ENCODE results near the gene ARHGEF5.
"Not testable (repeated sequence)": the region's sequence is repeated elsewhere in the genome, so short reads cannot be mapped to it uniquely, and the experiment has no call there.

Gene ARHGEF5

DNA sequence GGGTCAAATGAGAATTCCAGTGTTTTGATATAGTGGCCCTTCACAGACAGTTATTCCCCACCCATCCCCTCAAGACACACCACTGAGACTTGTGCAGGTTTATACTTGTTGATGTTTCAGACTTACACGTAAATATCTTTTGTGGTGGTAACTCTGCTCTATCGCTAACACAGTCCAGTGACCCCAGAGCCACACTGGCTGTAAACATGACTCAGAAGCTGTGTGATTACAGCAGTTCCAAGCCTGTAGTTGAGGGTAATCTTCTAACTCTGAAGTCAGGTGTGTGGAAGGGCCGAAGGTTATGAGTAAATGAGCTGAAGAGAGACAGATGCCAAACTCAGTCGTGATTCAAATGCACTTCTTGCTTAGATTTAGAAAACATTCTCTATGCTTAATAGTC lies 28.9 kb downstream of the ARHGEF5 start:
- DNase-seq (ENCODE audit: low read depth in 2 of 2): no peak

DNA sequence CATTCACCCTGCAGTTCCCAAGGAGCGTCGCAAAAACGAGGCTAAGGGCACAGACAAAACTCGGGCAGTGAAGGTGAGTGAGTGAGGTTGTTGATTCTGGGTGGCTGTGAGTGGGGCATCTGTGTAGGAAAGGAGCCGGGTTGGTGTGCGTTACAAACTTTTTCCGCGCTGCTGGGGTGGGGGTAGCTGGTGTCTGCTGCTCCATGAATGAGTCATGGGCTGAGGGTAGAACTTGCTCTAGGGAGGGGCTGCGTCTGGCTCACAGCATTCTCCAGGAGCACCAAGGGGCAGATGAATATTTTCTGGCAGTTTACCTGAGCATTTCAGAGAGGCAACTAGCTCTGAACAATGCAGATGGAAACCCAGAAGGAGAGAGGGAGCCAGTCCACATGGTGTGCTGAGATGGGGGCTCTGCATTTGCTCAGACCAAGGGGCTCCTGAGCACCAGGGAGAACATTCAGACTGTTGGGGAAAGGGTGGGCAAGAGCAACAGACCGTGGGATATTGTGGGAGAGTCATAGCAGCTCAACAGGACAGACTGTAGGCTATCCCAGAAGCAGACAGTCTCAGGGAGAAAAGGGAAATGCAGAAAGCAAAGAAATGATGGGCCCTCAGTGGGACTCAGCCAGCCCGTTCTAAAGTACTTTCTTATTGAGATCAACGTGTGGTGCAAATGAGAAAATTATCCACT lies 29.5 kb downstream of the ARHGEF5 start:
- peak; percentile 32 to 34 for DNase-seq (ENCODE audit: low read depth in 2 of 2)

DNA sequence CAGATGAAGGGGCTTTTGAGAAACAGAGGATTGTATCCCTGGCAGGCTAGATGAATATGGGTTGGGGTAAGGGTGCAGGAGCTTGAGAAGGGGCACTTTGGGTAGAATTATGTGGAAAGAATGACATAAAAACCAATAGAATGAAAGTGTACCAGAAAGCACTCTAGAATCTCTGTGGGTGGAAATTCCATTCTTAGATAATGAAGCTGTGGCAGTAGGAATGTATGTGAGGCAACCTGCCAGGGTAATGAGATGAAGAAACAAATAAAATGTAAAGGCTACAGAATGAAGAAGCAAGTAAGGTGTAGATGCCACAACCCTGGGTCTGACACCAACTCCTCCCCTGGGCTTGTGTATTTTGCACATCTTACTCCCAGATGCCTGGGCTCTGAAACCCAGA lies 31.5 kb downstream of the ARHGEF5 start:
- DNase-seq (ENCODE audit: low read depth in 2 of 2): no peak

DNA sequence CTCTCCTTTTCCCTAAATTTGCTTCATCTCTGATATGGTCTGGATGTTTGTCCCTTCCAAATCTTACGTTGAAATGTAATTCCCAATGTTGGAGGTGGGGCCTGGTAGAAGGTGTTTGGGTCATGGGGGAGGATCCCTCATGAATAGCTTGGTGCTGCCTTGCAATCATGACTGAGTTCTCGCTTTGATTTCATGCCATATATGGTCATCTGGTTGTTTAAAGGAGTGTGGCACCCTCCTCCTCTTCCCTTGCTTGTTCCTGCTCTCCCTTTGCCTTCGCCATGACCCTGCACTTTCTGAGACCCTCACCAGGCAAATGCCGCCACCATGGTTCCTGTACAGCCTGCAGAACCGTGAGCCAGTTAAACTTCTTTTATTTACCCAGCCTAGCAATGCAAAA lies 33.7 kb downstream of the ARHGEF5 start:
- no peak for DNase-seq (ENCODE audit: low read depth in 2 of 2)

GRCh38 chr7:144390481-144390880 lies 35.3 kb downstream of the ARHGEF5 start:
- DNase-seq (ENCODE audit: low read depth in 2 of 2): no peak

- no peak for DNase-seq (ENCODE audit: low read depth in 2 of 2)
Measured at GRCh38 chr7:144391014-144391413, 35.8 kb downstream of the ARHGEF5 start.

DNA sequence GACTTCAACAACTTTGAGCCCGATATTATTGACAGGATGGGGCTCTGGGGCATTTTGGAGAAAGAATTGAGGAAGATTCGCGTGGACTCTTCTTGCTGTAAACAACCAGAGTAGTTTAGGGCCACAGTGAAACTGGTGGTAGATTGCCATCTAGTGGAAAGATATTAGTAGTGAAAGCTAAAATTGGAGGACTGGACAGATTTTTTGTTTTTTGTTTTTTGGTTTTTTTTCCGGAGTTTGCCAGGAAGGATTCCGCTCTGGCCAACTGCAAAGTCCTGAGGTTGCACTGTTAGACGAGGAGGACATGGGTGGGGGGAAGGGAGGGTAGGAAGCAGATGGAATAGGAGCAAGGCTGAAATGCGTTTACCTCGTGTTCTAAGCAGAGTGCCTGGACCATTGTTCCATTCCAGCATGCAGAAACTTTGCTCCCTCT lies 36.6 kb downstream of the ARHGEF5 start:
- no peak for DNase-seq (ENCODE audit: low read depth in 2 of 2)

GRCh38 chr7:144397086-144397485 lies 41.9 kb downstream of the ARHGEF5 start:
- no peak for DNase-seq (ENCODE audit: low read depth in 2 of 2)

GRCh38 chr7:144398291-144398690 lies 43.1 kb downstream of the ARHGEF5 start:
- no peak for DNase-seq (ENCODE audit: low read depth in 2 of 2)

- DNase-seq (ENCODE audit: low read depth in 2 of 2): no peak
Measured at GRCh38 chr7:144398911-144399310, 43.7 kb downstream of the ARHGEF5 start.

DNA sequence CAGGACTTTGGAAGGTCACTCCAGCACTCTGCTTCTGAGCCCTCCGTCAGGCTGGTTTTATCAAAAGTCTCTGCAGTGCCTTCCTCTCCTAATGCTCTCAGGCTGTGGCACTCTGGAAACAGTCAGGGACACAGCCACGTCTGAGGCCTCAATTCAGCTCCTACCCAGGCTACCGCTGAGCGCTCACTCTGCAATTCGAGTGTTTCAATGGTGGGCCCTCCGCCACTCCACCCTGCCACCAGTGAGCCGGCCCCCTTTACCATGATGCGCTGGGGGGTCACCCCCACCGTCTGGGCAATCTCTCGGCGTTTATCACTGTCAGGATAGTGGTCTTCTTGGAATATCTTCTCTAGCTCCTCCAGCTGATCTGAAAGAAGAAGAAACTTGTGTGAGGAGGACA lies 44.7 kb downstream of the ARHGEF5 start:
- no peak for DNase-seq (ENCODE audit: low read depth in 2 of 2)

- no peak for DNase-seq (ENCODE audit: low read depth in 2 of 2)
Measured at GRCh38 chr7:144401490-144401889, 46.3 kb downstream of the ARHGEF5 start.

GRCh38 chr7:144403102-144403501 lies 47.9 kb downstream of the ARHGEF5 start:
- DNase-seq (ENCODE audit: low read depth in 2 of 2): no peak

DNA sequence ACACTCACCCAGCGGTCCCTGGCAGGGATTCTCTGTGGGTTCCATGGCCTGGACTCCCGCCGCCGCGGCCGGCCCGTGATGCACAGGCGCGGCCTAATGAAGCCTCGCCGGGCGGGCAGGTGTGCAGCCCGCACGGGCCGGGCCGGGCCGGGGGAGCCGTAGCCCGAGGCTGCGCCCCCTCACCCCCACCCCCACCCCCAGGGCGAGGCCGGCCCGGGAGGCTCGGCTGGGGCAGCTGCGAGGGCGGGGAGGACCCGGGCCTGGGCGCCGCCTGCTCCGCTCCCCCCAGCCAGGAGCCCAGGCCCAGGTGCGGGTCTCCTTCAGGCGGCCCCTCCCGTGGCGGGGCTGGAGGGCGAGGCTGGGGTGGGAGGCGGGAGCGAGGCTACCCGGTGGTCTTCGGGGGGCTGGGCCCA lies 48.5 kb downstream of the ARHGEF5 start, which contains the start of gene NOBOX:
Gene NOBOX, minus strand, starts transcription at position 45 of the 413 bp plus-strand sequence.
- no peak for DNase-seq (ENCODE audit: low read depth in 2 of 2)

GRCh38 chr7:144404946-144405345 lies 49.7 kb downstream of the ARHGEF5 start:
- DNase-seq (ENCODE audit: low read depth in 2 of 2): no peak

DNA sequence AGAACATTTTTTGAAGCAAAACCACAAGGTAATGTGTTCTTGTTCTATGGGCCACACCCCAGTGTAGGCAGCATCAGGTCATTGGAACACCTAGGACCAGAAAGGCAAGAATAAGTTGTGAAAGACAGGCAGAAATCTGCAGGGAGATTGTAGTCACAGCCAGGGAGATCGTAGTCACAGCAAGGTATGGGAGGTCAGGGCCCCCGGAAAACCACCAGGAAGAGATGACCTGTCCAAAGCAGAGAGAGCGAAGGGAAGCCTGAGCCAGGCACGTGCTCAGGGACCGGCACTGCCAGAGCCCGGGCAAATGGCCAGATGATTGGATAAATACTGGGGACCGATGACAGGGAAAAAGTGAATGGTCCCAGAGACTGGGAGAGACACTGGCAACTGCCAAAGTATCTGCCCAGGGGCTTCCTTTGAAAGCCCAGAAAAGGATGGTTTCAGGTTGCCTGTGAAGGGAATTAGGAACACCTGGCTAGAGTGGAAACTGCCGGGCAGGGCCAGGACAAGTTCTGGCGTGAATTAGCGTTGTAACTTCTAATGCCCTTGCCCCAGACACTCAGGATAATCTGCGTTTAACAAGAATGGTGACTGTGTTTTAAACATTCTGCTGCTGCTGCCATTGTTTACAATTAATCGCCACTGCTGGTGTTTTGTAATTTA lies 52.2 kb downstream of the ARHGEF5 start:
- no peak for DNase-seq (ENCODE audit: low read depth in 2 of 2)

DNA sequence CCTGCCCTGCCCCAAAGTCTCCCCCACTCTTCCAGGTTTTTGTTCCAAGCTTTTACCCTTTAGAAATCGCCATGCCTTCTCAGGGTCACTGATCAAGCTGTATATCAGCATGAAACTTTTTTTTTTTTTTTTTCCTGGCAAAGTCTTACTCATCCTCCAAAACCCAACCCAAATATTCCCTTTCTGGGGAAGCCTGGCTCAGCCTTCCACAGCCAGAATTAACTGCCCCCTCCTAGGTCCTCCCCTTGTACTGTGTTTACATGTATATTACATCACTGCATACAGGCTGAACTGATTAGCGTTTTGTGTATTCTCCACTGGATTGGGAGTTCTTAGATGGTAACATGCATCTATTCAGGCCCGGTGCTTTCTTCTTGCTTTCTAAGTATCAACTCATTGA lies 52.9 kb downstream of the ARHGEF5 start:
- no peak for DNase-seq (ENCODE audit: low read depth in 2 of 2)

DNA sequence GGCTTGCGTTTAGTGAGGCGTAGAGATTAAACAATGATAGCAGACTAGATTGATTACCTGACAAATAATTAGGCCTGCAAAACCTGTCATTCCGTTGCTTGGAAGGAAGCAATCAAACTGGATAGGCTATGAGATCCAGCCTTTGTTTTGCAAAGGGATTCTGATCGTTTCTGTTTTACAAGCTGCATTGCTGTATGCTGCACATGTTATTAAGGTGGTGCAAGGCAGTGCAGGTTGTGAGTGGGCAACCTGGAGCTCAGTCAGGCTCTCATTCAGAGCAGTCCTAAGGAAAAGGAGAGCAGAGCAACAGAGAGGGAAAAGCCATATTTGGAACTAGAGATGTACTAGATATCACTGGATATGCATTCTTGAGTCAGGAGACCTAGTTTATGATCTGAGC lies 55.2 kb downstream of the ARHGEF5 start:
- DNase-seq (ENCODE audit: low read depth in 2 of 2): no peak

DNA sequence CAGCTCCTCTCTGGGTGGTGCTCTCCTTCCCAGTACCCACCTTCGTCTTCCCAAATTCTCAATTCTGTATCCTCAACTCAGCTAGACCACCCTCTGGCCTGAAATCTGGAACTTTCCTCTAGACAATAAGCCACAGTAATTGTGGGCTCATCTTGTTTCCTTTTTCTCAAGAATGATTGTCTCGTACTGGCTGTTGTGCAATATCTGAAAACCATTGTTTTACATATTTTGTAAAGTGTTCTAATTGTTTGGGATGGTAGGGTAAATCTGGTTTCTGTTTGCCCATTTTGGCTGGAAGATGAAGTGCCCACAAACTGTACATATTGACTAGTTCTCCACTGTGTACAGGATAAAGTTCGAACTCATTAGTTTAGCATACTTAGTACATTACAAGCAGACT lies 59.6 kb downstream of the ARHGEF5 start:
- DNase-seq (ENCODE audit: low read depth in 2 of 2): no peak

GRCh38 chr7:144415858-144416257 lies 60.7 kb downstream of the ARHGEF5 start:
- DNase-seq (ENCODE audit: low read depth in 2 of 2): no peak

- no peak for DNase-seq (ENCODE audit: low read depth in 2 of 2)
Measured at GRCh38 chr7:144416341-144416740, 61.1 kb downstream of the ARHGEF5 start.

DNA sequence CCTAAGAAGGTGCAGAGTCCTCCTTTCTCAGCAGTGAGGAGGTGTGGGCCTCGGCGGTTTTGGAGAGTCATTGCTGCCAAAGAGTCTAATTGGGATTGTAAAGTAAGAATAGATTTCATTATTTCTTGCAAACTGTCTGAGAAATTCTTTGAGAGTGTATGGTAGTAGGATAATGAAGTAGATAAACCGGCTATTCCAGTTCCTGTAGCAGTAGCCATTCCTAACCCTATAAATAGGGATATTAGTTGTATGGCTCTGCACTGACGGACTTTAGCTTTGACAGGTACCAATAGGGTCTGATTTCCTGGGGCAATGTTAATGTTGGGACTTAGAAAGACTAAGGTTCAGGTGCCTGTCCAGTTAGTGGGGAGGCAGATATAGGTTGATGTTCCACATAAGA lies 63.7 kb downstream of the ARHGEF5 start:
- DNase-seq (ENCODE audit: low read depth in 2 of 2): not testable (repeated sequence)

- not testable (repeated sequence) for DNase-seq (ENCODE audit: low read depth in 2 of 2)
Measured at GRCh38 chr7:144427539-144427938, 72.3 kb downstream of the ARHGEF5 start.
